AG09319 (cell line): Measurements from ENCODE around the gene DOCK10.

Experiments used
- DNase-seq: peaks from one replicate; pipeline ENCODE4 v3.0.0-alpha.2; 2010; ENCODE audit warnings: low read depth; ENCODE audit errors: extremely low read depth
- TF ChIP-seq, protein P1 (sequence below): IDR thresholded peaks from 2 replicates; pipeline ENCODE4 v1.5.1; 2011; ENCODE audit warnings: low read depth, mild to moderate bottlenecking, inconsistent platforms, low read length, moderate library complexity

DOCK10 gene

GRCh38 chr2:224723586-224724217, 318.6 kb downstream of the DOCK10 start:
- TF ChIP-seq, protein P1, sequence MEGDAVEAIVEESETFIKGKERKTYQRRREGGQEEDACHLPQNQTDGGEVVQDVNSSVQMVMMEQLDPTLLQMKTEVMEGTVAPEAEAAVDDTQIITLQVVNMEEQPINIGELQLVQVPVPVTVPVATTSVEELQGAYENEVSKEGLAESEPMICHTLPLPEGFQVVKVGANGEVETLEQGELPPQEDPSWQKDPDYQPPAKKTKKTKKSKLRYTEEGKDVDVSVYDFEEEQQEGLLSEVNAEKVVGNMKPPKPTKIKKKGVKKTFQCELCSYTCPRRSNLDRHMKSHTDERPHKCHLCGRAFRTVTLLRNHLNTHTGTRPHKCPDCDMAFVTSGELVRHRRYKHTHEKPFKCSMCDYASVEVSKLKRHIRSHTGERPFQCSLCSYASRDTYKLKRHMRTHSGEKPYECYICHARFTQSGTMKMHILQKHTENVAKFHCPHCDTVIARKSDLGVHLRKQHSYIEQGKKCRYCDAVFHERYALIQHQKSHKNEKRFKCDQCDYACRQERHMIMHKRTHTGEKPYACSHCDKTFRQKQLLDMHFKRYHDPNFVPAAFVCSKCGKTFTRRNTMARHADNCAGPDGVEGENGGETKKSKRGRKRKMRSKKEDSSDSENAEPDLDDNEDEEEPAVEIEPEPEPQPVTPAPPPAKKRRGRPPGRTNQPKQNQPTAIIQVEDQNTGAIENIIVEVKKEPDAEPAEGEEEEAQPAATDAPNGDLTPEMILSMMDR: no peak
- DNase-seq: no peak

GRCh38 chr2:224722770-224723169, 319.5 kb downstream of the DOCK10 start:
- DNase-seq: no peak
- TF ChIP-seq, protein P1: no peak

- TF ChIP-seq, protein P1: no peak
- no peak for DNase-seq
These were observed 320.0 kb downstream of the DOCK10 start for GRCh38 chr2:224722250-224722649.

GRCh38 chr2:224716921-224717320, 325.3 kb downstream of the DOCK10 start:
- TF ChIP-seq, protein P1: no peak
- DNase-seq: no peak

- DNase-seq: no peak
- TF ChIP-seq, protein P1: no peak
These were observed 326.1 kb downstream of the DOCK10 start, which contains the start of gene CCDC195 for GRCh38 chr2:224716201-224716600. Gene CCDC195, minus strand, starts transcription at chr2:224716365. Its CDS starts 0 bp downstream, at chr2:224716365.
